Activated T-helper 1 cell treated with anti-CD3 and anti-CD28 coated beads, Interleukin-2, amount 50 U/mL, for 16 hours (primary cell): ENCODE data around the gene WDR1.

ENCODE experiments used
- DNase-seq, 2 donors: peaks; one replicate each; pipeline ENCODE4 v3.0.0-alpha.2; 2020; ENCODE audit warnings: low read depth in 1 of 2, low spot score in 1 of 2

WDR1 gene

GRCh38 chr4:10047967-10048366 lies 68.6 kb downstream of the WDR1 start:
- DNase-seq: no peak

GRCh38 chr4:10046471-10046870 lies 70.1 kb downstream of the WDR1 start:
- DNase-seq: no peak

GRCh38 chr4:10045481-10045880 lies 71.1 kb downstream of the WDR1 start:
- no peak for DNase-seq

- no peak for DNase-seq
Measured at GRCh38 chr4:10041036-10041435, 75.6 kb downstream of the WDR1 start.

GRCh38 chr4:10040049-10040892 lies 76.3 kb downstream of the WDR1 start:
- no peak for DNase-seq

GRCh38 chr4:10036807-10037342 lies 79.7 kb downstream of the WDR1 start:
- no peak for DNase-seq

- no peak for DNase-seq
Measured at GRCh38 chr4:10035130-10035529, 81.5 kb downstream of the WDR1 start.

- DNase-seq: no peak
Measured at GRCh38 chr4:10034612-10035104, 81.9 kb downstream of the WDR1 start.

- no peak for DNase-seq
Measured at GRCh38 chr4:10034136-10034535, 82.5 kb downstream of the WDR1 start.

GRCh38 chr4:10033191-10033881 lies 83.3 kb downstream of the WDR1 start:
- DNase-seq: no peak

GRCh38 chr4:10032625-10033024 lies 84.0 kb downstream of the WDR1 start:
- DNase-seq: no peak

GRCh38 chr4:10031668-10032590 lies 84.7 kb downstream of the WDR1 start:
- no peak for DNase-seq

GRCh38 chr4:10030972-10031667 lies 85.5 kb downstream of the WDR1 start:
- DNase-seq: no peak

GRCh38 chr4:10029403-10029802 lies 87.2 kb downstream of the WDR1 start:
- DNase-seq: no peak

GRCh38 chr4:10028910-10029309 lies 87.7 kb downstream of the WDR1 start:
- no peak for DNase-seq

GRCh38 chr4:10026485-10026884 lies 90.1 kb downstream of the WDR1 start:
- DNase-seq: no peak

GRCh38 chr4:10025230-10025806 lies 91.3 kb downstream of the WDR1 start:
- no peak for DNase-seq
